Omental fat pad (tissue), 4 donors: ENCODE results near the gene CHCHD6. TPM values are rescaled to one million over a fixed set of nuclear protein-coding genes. Genes with fewer than 3 reads are reported as not detected.

Experiments used
- ATAC-seq: fragments of 150-250 bp; one replicate; pipeline ENCODE4 v1.9.1; 2016; ENCODE audit warnings: mild to moderate bottlenecking, moderate library complexity; ENCODE audit not compliant: low FRiP score
- DNase-seq: peaks from one replicate; pipeline ENCODE4 v3.0.0-alpha.2; 2019; ENCODE audit warnings: low spot score
- CTCF ChIP-seq, 3 donors: fragments of 450-650 bp; IDR thresholded peaks; one replicate each; pipeline ENCODE4 v1.5.1; 2016 to 2017; ENCODE audit warnings: antibody characterized with exemption in 3 of 3, mild to moderate bottlenecking in 3 of 3, moderate library complexity in 2 of 3
- total RNA-seq, 4 donors: library from RNA; depleted of rRNA; stranded (reverse); fragments of >200 nt; gene quantifications; one replicate each; pipeline ENCODE4 v1.1.0, GENCODE V29; 2016

Gene CHCHD6
- total RNA-seq, 4 donors from 2014 or later = 7.5 to 19.7 (median 11.5) TPM

DNA sequence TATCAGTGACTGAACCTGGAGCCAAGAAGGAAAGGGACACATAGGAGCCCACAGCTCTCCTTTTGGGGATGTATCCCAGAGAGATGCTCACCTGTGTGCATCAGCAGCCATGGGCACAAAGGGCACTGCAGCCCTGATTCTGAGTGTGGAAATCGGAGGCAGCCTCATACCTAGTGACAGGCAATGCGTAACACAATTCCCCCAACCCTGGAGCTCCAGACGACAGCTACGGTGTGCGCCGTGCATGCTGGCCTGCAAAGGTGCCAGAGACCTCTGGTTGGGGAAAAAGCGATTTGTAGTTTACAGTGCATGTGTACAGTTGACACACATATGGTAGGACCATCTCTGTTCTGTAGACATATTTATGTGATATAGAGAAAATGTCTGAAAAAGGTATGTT is 219.9 kb downstream of the CHCHD6 start:
- DNase-seq (no peak), ATAC-seq (no peak)
- TF ChIP-seq CTCF (IDR thresholded peaks at IDR 0.05) = no peak

DNA sequence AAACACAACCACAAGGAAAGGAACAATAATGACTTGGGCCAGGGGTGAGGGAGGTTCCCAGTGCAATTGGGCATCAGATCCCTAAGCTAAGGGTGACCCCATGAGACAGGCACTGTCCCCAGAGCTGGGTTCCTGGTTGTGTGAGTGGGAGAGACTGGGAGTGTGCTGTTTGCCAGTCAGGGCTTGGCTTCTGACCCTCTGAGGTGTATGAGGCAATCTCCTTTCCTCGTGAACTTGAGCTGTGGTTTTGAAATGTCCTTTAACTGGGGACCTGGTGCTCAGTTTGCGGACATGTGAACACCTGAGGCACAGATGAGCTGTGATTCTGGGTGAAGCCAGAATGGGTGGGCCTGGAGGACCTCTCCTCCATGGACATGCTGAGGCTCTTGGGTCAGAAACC is 220.4 kb downstream of the CHCHD6 start:
- ATAC-seq = no peak
- TF ChIP-seq CTCF (IDR thresholded peaks at IDR 0.05) = no peak
- no peak for DNase-seq

DNA sequence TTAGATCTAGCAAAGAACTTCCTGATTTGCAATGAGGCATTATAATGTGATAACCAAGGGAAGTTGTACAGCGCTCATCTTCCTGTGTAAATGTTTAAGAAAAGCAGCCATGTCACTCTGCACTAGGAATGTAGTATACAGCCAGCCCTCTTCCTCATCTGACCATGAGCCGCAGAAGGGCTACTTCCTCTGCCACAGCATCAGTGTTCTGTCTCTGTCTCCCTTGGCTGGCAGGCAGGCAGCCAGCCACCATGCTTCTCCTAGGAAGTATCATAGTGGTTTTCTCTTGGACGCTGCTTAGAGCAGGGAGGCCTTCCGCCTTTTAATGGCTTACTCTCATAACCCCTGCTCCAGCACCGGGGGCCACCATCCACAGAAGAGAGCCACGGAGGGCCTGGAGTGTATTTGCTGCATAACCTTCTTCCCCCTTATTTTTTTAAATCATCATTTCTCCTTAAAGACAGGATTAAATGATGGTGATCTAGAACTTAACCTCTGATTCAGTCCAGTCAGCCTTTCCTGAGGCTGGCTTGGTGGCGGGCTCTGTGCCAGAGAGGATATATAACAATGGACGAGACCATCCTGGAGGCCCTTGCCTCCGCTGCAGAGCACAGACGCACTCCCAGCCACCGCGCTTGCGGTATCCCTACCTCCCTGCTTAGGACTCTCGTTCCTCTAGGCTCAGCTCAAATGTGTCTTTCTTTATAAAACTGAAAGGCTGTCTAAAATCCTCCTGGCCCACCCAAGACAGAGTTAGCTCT is 221.6 kb downstream of the CHCHD6 start:
- ATAC-seq (no peak), DNase-seq (no peak)
- TF ChIP-seq CTCF (IDR thresholded peaks at IDR 0.05) = no peak

DNA sequence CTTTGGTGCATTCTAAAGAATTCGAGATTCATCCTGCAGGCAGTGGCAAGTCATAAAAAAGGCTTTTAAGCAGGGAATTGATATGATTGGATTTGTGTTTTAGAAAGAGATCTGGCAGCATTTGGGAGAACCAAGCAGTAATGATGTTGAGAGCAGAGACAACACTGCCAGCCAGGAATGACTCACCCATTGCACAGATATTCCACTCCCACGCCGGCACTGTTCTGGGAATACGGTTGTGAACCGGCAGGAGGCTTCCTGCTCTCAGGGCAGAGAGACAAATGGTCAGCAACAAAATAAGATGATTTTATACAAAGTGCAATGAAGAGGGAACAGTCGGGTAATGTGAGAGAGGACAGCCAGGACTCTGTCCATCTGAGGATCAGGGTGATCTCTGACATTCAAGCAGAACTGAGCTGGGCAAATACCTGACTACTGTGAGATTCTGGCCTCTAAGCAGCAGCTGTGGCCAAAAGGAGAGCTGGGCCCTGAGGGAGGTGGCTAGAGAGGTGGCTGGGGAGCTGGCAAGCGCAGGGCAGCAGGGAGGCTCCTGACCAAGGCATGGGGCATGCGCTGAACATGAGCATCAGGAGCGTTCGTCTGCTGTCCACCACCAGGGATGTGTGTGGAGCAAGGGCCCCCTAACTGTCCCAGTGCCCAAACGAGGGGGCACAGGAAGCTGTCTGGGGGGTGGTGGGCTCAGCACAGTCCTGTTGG is 222.8 kb downstream of the CHCHD6 start:
- no peak for TF ChIP-seq CTCF (IDR thresholded peaks at IDR 0.05)
- DNase-seq = peak; percentile 81
- peak; percentile 93 for ATAC-seq

DNA sequence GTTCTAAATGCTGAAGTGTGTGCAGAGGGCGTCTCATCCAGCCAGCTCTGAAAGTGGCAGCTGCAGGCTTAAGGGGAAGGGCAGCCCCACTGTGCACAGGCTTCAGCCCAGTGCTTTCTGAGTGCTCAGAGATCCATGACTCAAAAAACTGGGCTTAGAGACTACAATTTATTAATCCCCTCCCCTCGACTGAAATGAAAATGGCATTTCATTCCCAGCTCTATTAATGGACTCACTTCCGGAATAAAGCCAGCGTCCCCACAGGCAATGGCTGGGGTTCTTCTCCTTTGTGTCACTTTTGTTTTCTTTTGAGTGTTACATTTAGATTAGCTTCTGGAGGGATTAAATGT is 223.3 kb downstream of the CHCHD6 start:
- peak; percentile 9 for ATAC-seq
- DNase-seq = no peak
- TF ChIP-seq CTCF (IDR thresholded peaks at IDR 0.05) = no peak

DNA sequence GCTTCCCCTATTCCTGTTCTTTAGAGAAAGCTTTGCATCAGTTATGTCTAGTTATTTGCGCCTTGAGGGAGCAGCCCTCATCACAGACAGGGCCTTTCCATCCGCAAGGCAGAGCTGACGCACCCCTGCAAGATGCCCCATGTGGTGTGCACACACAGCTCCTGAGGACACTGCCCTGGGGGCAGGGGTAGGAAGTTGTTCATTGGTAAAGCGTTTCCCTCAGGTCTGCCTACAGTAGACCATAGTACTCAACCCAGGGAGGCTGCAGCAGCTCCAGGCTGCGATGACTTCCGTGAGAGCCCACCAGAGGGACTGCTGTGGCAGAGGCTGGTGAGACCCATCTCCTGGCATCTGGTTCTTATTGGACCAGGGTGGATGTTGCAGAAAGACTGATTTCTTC is 223.8 kb downstream of the CHCHD6 start:
- DNase-seq (no peak), ATAC-seq (no peak)
- no peak for TF ChIP-seq CTCF (IDR thresholded peaks at IDR 0.05)
